ENCODE data around the gene TMEM240. TPM values are rescaled to one million over a fixed set of nuclear protein-coding genes. Genes with fewer than 3 reads are reported as not detected.

Gene TMEM240
- total and polyA plus RNA-seq, 10 donors: 0.39 to 5.3 (median 2.6) TPM; not detected in 1

GRCh38 chr1:1578371-1578940 lies 38.0 kb upstream of the TMEM240 start:
- no peaks in the 10 kb centered on the region for H3K36me3 ChIP-seq
- H3K9me3 ChIP-seq: no peaks in the 10 kb centered on the region
- no peak for DNase-seq
- TF ChIP-seq POLR2AphosphoS5 (IDR thresholded peaks at IDR 0.05) (no peak), POLR2A (IDR thresholded peaks at IDR 0.05) (no peak)
- TF ChIP-seq, protein P1, sequence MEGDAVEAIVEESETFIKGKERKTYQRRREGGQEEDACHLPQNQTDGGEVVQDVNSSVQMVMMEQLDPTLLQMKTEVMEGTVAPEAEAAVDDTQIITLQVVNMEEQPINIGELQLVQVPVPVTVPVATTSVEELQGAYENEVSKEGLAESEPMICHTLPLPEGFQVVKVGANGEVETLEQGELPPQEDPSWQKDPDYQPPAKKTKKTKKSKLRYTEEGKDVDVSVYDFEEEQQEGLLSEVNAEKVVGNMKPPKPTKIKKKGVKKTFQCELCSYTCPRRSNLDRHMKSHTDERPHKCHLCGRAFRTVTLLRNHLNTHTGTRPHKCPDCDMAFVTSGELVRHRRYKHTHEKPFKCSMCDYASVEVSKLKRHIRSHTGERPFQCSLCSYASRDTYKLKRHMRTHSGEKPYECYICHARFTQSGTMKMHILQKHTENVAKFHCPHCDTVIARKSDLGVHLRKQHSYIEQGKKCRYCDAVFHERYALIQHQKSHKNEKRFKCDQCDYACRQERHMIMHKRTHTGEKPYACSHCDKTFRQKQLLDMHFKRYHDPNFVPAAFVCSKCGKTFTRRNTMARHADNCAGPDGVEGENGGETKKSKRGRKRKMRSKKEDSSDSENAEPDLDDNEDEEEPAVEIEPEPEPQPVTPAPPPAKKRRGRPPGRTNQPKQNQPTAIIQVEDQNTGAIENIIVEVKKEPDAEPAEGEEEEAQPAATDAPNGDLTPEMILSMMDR (IDR thresholded peaks at IDR 0.05 in 8 of 11, conservative IDR thresholded peaks at IDR 0.05 in 3 of 11): no peak
- intact Hi-C loops (cut with DNase I; ENCODE audit: low total_unique reads): no loop called here
- H3K27ac ChIP-seq: no peak overlapping the region
- WGBS, 5 donors: 84 to 93% (median 90%) methylated on average over 8 to 13 of the region's 13 CpGs
- H3K27me3 ChIP-seq (replicated peaks in 1 of 7): peaks cover 0 to 33% (median 0%) of the 10 kb centered on the region in 7 donors
- peaks cover 5 to 22% (median 14%) of the 10 kb centered on the region in 6 donors for H3K4me1 ChIP-seq
- H3K4me3 ChIP-seq: no peak overlapping the region

DNA sequence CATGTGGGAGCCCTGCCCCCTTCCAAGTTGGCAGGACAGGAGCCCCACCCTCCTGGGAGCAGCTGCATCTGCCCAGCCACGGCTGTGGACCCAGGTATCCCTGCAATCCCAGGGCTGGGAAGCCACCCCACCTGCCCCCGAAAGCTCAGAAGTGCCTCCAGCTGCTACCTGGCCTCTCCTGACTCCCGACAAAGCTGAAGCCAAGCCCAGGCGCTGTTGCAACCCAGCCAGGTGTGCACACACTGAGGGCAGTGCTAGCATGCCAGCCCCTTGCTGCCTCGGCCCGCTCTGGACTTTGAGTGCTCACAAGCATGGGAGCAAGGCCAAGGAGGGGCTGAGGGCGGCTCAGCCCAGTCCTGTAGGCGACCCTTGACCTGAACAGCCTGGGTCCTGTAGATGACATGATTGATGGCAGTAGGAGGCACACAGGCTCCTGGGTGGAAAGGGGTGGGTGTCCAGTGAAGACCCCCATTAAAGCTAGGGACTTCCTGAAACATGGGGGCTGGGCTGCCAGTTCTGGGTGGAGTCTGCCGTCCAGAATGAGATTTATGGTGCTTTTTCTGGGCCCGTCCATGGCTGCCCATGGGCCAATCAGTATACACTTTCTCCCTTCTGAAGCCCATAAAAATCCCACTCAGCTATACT lies 37.1 kb upstream of the TMEM240 start:
- Histone ChIP-seq H3K27me3 (replicated peaks in 1 of 7) (peaks cover 0 to 31% (median 0%) of the 10 kb centered on the region in 7 donors), H3K27ac (no peak overlapping the region), H3K9me3 (no peaks in the 10 kb centered on the region), H3K4me1 (peaks cover 15 to 32% (median 24%) of the 10 kb centered on the region in 6 donors), H3K36me3 (peaks cover 0 to 7% (median 0%) of the 10 kb centered on the region in 6 donors), H3K4me3 (no peak overlapping the region)
- no peak for DNase-seq
- TF ChIP-seq POLR2AphosphoS5 (IDR thresholded peaks at IDR 0.05) (no peak), POLR2A (IDR thresholded peaks at IDR 0.05) (no peak)
- TF ChIP-seq, protein P1 (IDR thresholded peaks at IDR 0.05 in 8 of 11, conservative IDR thresholded peaks at IDR 0.05 in 3 of 11): no peak
- 47 to 66% (median 62%) methylated on average over 4 to 10 of the region's 10 CpGs for WGBS, 5 donors
- intact Hi-C loops (cut with DNase I; ENCODE audit: low total_unique reads): no loop called here

GRCh38 chr1:1574721-1575537 lies 34.5 kb upstream of the TMEM240 start, which contains the start of gene SSU72:
SSU72 (minus strand) TSS chr1:1574863; CDS start chr1:1574557, 306 bp downstream.
- peak; percentile 99 for TF ChIP-seq POLR2AphosphoS5 (IDR thresholded peaks at IDR 0.05)
- TF ChIP-seq, protein P1 (IDR thresholded peaks at IDR 0.05 in 8 of 11, conservative IDR thresholded peaks at IDR 0.05 in 3 of 11): peak in 2 of 11 experiments; percentile 11 to 27
- TF ChIP-seq POLR2A (IDR thresholded peaks at IDR 0.05): peak; percentile 87 to 98 (median 92)

More at GRCh38 chr1:1574721-1575537, 34.5 kb upstream of the TMEM240 start, which contains the start of gene SSU72:
- H3K36me3 ChIP-seq: peaks cover 0 to 32% (median 6%) of the 10 kb centered on the region in 6 donors
- H3K4me1 ChIP-seq: peaks cover 29 to 57% (median 49%) of the 10 kb centered on the region in 6 donors
- peak; percentile 96 for DNase-seq
- intact Hi-C loops (cut with DNase I; ENCODE audit: low total_unique reads): no loop called here
- WGBS, 5 donors: 0 to 1% (median 1%) methylated on average over 49 to 87 of the region's 87 CpGs
- peak within 1 kb of the TSS; percentile 96 to 100 (median 99) for H3K27ac ChIP-seq
- H3K9me3 ChIP-seq: no peaks in the 10 kb centered on the region
- H3K27me3 ChIP-seq (replicated peaks in 1 of 7): peaks cover 0 to 14% (median 0%) of the 10 kb centered on the region in 7 donors
- peak within 1 kb of the TSS; percentile 89 to 100 (median 94) for H3K4me3 ChIP-seq

Data from spleen (tissue), 11 donors.